A549 (cell line): ENCODE data around the gene PMFBP1. TPM values are rescaled to one million over a fixed set of nuclear protein-coding genes. Genes with fewer than 3 reads are reported as not detected.
A peak's percentile ranks its signal among the peaks of the same experiment; 100 is the strongest.

Experiments used
- ATAC-seq, 2 experiments: fragments of 200-7000 bp in 1 of 2; fragments of >200 bp in 1 of 2; cut with Nextera tagmentation in 1 of 2; cut with Tn5 transposase in 1 of 2; 3 replicates each; pipeline versions ENCODE4 v1.8.0 to v1.9.1; 2018 to 2020; ENCODE audit warnings: mild to moderate bottlenecking in 1 of 2, moderate library complexity in 1 of 2
- CTCF ChIA-PET: fragments of 300-600 bp; sonication (Branson Sonifier 250); formaldehyde crosslinking; extraction: SDS; loops from one replicate; lab custom pipeline; 2021; ENCODE audit warnings: antibody characterized with exemption, inconsistent platforms; lab: Yijun Ruan, JAX
- POLR2A ChIA-PET: fragments of 350-600 bp; formaldehyde crosslinking; extraction: SDS; loops from one replicate; lab custom pipeline; 2021; ENCODE audit warnings: antibody characterized with exemption, inconsistent platforms; lab: Yijun Ruan, JAX
- DNase-seq, 2 experiments: peaks; one replicate each; pipeline versions ENCODE4 v3.0.0 to v3.0.0-alpha.2; 2011 to 2016; ENCODE audit warnings: low read depth in 1 of 2, low spot score in 1 of 2
- FAIRE-seq: peaks from 2 replicates; lab custom pipeline; 2011; peaks lifted over from hg19 to GRCh38; lab: Jason Lieb, UNC
- H3K27ac ChIP-seq, 2 experiments: fragments of >200 bp; sonication (Bioruptor Twin); formaldehyde crosslinking; 3 replicates each; pipeline ENCODE4 v1.5.1; 2016 to 2017
- H3K4me1 ChIP-seq: fragments of >200 bp; sonication (Bioruptor Twin); formaldehyde crosslinking; 3 replicates; pipeline ENCODE4 v1.6.1; 2016
- H3K4me2 ChIP-seq: fragments of >200 bp; sonication (Bioruptor Twin); formaldehyde crosslinking; 3 replicates; pipeline ENCODE4 v1.6.1; 2016
- H3K4me3 ChIP-seq: fragments of >200 bp; sonication (Bioruptor Twin); formaldehyde crosslinking; 3 replicates; pipeline ENCODE4 v1.5.1; 2016
- H3K9me3 ChIP-seq: fragments of >200 bp; sonication (Bioruptor Twin); formaldehyde crosslinking; 3 replicates; pipeline ENCODE4 v1.6.1; 2016
- EHMT2 ChIP-seq: fragments of 200-600 bp; sonication (generic); IDR thresholded peaks from 2 replicates; pipeline ENCODE4 v1.6.1; 2016; ENCODE audit warnings: antibody characterized with exemption, low read depth, mild to moderate bottlenecking, moderate library complexity
- HOXB13 ChIP-seq: fragments of 250-450 bp; sonication (Bioruptor Pico); IDR thresholded peaks from 2 replicates; pipeline ENCODE4 v1.5.0; 2020; ENCODE audit warnings: low read depth, mild to moderate bottlenecking, moderate library complexity
- JUN ChIP-seq, 2 experiments: fragments of >200 bp; sonication (Bioruptor Twin); formaldehyde crosslinking; IDR thresholded peaks; 2 replicates in 1 of 2; 3 replicates in 1 of 2; pipeline ENCODE4 v1.6.1; 2016 to 2017
- KDM1A ChIP-seq: fragments of 200-600 bp; sonication (generic); IDR thresholded peaks from 2 replicates; pipeline ENCODE4 v1.6.1; 2016; ENCODE audit warnings: low read depth, mild to moderate bottlenecking
- MAX ChIP-seq: IDR thresholded peaks from 2 replicates; pipeline ENCODE4 v1.6.1; 2012
- NFE2L2 ChIP-seq: fragments of 150-350 bp; conservative IDR thresholded peaks from 2 replicates; pipeline ENCODE4 v1.6.1; 2014; ENCODE audit warnings: low read length
- NPAS2 ChIP-seq: fragments of 250-450 bp; sonication (Bioruptor Pico); IDR thresholded peaks from 2 replicates; pipeline ENCODE4 v1.8.0; 2022; ENCODE audit warnings: mild to moderate bottlenecking, moderate library complexity, borderline replicate concordance
- PHF8 ChIP-seq: fragments of 200-600 bp; sonication (generic); IDR thresholded peaks from 2 replicates; pipeline ENCODE4 v1.6.1; 2016; ENCODE audit warnings: low read depth, mild to moderate bottlenecking, antibody characterized with exemption, moderate library complexity, borderline replicate concordance
- POLR2A ChIP-seq: IDR thresholded peaks from 2 replicates; pipeline ENCODE4 v1.6.1; 2012; ENCODE audit warnings: mild to moderate bottlenecking, low read length
- USF2 ChIP-seq: fragments of 450-650 bp; IDR thresholded peaks from 2 replicates; pipeline ENCODE4 v1.6.1; 2014; ENCODE audit warnings: antibody characterized with exemption
- ZFP36 ChIP-seq: fragments of 450-650 bp; IDR thresholded peaks from 2 replicates; pipeline ENCODE4 v1.6.1; 2014; ENCODE audit warnings: borderline replicate concordance; ENCODE audit not compliant: partially characterized antibody
- WGBS: methylation state at CpG from one replicate; pipeline ENCODE4 v1.1.6; 2017; ENCODE audit errors: missing lambda C conversion rate; 5-methylcytosine and 5-hydroxymethylcytosine counted together
- polyA plus RNA-seq, 4 experiments: library from polyadenylated mRNA; depleted of rRNA in 3 of 4; stranded (reverse); fragments of >200 nt; fragmentation: RNase III in 1 of 4; extraction: RNeasy Plus Mini Kit Qiagen cat#74134 plus additional on column Dnase treatment in 1 of 4; gene quantifications; 2 replicates in 3 of 4; 3 replicates in 1 of 4; pipeline ENCODE4 v1.2.3, GENCODE V29; 2011 to 2017
- TF ChIP-seq, protein P1 (sequence below): fragments of >200 bp; sonication (Bioruptor Twin); formaldehyde crosslinking; IDR thresholded peaks from 3 replicates; pipeline ENCODE4 v1.6.1; 2016
- TF ChIP-seq, protein P2 (sequence below): fragments of 250-450 bp; sonication (Bioruptor Pico); IDR thresholded peaks from 2 replicates; pipeline ENCODE4 v1.5.0; 2021; ENCODE audit warnings: mild to moderate bottlenecking, moderate library complexity, borderline replicate concordance
- TF ChIP-seq, protein P3 (sequence below): fragments of 200-600 bp; sonication (generic); IDR thresholded peaks from 2 replicates; pipeline ENCODE4 v1.6.1; 2016; ENCODE audit warnings: antibody characterized with exemption, mild to moderate bottlenecking, moderate library complexity

The PMFBP1 gene
- polyA plus RNA-seq, 2 of the 4 experiments (the other 2 are of a cell fraction), result 0.05 to 0.22 TPM

GRCh38 chr16:72112906-72113615, 58.9 kb downstream of the PMFBP1 start:
- CTCF ChIA-PET, result interaction anchor here (0.8 to 1.7 kb wide), 2 partner anchors 12 to 46 kb away, joined by 4 to 5 read pairs; no protein-coding TSS in a partner anchor
- ATAC-seq, result peak; percentile 16 to 25; a peak in 2 of 6 replicates
- no peak overlapping the region for H3K4me3 ChIP-seq
- no peaks in the 10 kb centered on the region for H3K4me1 ChIP-seq
- POLR2A ChIA-PET, result no interaction called here
- DNase-seq, result no peak
- H3K27ac ChIP-seq, result no peak overlapping the region
- 87% methylated on average over 7 of the region's 7 CpGs for WGBS
- TF ChIP-seq HOXB13 (CRISPR knock-in tag), result no peak
- no peak for TF ChIP-seq ZFP36
- TF ChIP-seq, protein P1, sequence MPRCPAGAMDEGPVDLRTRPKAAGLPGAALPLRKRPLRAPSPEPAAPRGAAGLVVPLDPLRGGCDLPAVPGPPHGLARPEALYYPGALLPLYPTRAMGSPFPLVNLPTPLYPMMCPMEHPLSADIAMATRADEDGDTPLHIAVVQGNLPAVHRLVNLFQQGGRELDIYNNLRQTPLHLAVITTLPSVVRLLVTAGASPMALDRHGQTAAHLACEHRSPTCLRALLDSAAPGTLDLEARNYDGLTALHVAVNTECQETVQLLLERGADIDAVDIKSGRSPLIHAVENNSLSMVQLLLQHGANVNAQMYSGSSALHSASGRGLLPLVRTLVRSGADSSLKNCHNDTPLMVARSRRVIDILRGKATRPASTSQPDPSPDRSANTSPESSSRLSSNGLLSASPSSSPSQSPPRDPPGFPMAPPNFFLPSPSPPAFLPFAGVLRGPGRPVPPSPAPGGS, result no peak
- no peak overlapping the region for H3K4me2 ChIP-seq
- FAIRE-seq, result no peak
- H3K9me3 ChIP-seq, result no peaks in the 10 kb centered on the region

GRCh38 chr16:72112452-72112792, 59.5 kb downstream of the PMFBP1 start:
- no peak overlapping the region for H3K4me3 ChIP-seq
- 92% methylated on average over 8 of the region's 15 CpGs for WGBS

GRCh38 chr16:72111657-72112451, 60.1 kb downstream of the PMFBP1 start:
- POLR2A ChIA-PET, result interaction anchor here (0.8 kb wide), 1 partner anchor 18 kb away, joined by 3 read pairs; the partner anchor contains the start of genes DHX38 and TXNL4B
- DNase-seq (no peak), ATAC-seq (peak in 1 of 2 experiments; percentile 22; a peak in 1 of 6 replicates), FAIRE-seq (no peak)
- WGBS, result 87% methylated on average over 18 of the region's 19 CpGs
- CTCF ChIA-PET, result interaction anchor here (0.8 to 2.3 kb wide), 4 partner anchors 8 to 17 kb away, joined by 3 to 11 read pairs (median 3); no protein-coding TSS in a partner anchor
- TF ChIP-seq POLR2A, result no peak
- TF ChIP-seq, protein P2, sequence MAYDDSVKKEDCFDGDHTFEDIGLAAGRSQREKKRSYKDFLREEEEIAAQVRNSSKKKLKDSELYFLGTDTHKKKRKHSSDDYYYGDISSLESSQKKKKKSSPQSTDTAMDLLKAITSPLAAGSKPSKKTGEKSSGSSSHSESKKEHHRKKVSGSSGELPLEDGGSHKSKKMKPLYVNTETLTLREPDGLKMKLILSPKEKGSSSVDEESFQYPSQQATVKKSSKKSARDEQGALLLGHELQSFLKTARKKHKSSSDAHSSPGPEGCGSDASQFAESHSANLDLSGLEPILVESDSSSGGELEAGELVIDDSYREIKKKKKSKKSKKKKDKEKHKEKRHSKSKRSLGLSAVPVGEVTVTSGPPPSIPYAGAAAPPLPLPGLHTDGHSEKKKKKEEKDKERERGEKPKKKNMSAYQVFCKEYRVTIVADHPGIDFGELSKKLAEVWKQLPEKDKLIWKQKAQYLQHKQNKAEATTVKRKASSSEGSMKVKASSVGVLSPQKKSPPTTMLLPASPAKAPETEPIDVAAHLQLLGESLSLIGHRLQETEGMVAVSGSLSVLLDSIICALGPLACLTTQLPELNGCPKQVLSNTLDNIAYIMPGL (CRISPR knock-in tag), result no peak
- H3K27ac ChIP-seq, result no peak overlapping the region
- H3K9me3 ChIP-seq, result no peaks in the 10 kb centered on the region
- no peaks in the 10 kb centered on the region for H3K4me1 ChIP-seq
- H3K4me2 ChIP-seq, result no peak overlapping the region
- no peak overlapping the region for H3K4me3 ChIP-seq

More at GRCh38 chr16:72112452-72112792, 59.5 kb downstream of the PMFBP1 start:
- ChIA-PET POLR2A (interaction anchor here (0.8 kb wide), 1 partner anchor 19 kb away, joined by 3 read pairs; the partner anchor contains the start of genes DHX38 and TXNL4B), CTCF (interaction anchor here (1.0 to 2.3 kb wide), 2 partner anchors 9 to 12 kb away, joined by 3 to 11 read pairs; no protein-coding TSS in a partner anchor)
- Histone ChIP-seq H3K27ac (no peak overlapping the region), H3K4me2 (no peak overlapping the region), H3K4me1 (no peaks in the 10 kb centered on the region), H3K9me3 (no peaks in the 10 kb centered on the region)
- DNase-seq, result no peak
- no peak for FAIRE-seq
- peak; percentile 9 to 14; a peak in 1 of 6 replicates for ATAC-seq
- TF ChIP-seq PHF8 (no peak), MAX (no peak)
- TF ChIP-seq, all 56 proteins: peak for 0

DNA sequence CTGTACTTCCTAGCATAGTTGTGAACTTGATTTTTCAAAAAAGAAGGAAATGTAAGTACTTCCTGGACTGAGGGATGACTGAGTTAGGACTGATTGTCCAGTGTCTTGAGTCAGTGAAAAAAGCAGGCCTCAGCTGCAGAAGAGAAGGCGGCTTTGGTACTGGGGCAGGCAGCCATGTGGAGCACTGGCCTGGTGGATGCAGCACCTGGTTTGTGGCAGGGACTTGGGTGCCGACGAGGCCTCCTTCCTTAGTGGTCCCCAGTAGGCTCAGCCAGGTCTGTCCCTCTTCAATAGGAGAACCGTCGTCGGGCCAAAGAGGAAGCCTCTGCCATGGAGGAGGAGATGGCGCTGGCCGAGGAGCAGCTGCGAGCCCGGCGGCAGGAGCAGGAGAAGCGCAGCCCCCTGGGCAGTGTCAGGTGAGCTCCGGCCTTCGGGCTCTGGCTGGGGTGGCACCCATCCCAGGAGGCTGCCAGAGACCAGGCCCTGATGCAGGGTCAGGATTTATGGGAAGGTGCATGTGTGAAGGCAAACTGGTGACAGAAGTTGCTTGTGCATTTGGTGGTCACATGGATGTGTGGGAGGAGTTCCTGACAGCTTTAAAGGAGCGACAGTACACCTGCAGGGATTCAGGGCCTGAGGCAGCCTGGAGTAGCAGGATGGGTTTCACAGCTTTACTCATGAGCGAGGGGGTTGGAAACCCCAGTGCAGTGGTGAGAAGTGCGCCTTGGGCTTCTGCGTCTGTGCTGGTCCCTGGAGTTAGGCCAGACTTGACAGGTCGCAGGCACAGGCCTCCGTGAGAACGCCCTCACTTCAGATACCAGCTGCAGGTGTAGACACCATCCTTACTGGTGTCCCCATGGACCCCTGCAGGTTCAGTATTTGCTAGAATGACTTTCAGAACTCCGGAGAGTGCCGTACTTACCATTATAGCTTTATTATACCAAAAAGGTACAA, 61.0 kb downstream of the PMFBP1 start:
- Histone ChIP-seq H3K4me1 (no peaks in the 10 kb centered on the region), H3K9me3 (no peaks in the 10 kb centered on the region), H3K4me2 (no peak overlapping the region), H3K27ac (no peak overlapping the region), H3K4me3 (no peak overlapping the region)
- DNase-seq (no peak), FAIRE-seq (no peak), ATAC-seq (no peak)
- CTCF ChIA-PET, result interaction anchor here (0.8 to 2.3 kb wide), 4 partner anchors 11 to 18 kb away, joined by 3 to 11 read pairs (median 4); no protein-coding TSS in a partner anchor
- POLR2A ChIA-PET, result no interaction called here
- 94% methylated on average over 23 of the region's 23 CpGs for WGBS
- TF ChIP-seq NPAS2 (CRISPR knock-in tag), result no peak
- TF ChIP-seq, protein P3, sequence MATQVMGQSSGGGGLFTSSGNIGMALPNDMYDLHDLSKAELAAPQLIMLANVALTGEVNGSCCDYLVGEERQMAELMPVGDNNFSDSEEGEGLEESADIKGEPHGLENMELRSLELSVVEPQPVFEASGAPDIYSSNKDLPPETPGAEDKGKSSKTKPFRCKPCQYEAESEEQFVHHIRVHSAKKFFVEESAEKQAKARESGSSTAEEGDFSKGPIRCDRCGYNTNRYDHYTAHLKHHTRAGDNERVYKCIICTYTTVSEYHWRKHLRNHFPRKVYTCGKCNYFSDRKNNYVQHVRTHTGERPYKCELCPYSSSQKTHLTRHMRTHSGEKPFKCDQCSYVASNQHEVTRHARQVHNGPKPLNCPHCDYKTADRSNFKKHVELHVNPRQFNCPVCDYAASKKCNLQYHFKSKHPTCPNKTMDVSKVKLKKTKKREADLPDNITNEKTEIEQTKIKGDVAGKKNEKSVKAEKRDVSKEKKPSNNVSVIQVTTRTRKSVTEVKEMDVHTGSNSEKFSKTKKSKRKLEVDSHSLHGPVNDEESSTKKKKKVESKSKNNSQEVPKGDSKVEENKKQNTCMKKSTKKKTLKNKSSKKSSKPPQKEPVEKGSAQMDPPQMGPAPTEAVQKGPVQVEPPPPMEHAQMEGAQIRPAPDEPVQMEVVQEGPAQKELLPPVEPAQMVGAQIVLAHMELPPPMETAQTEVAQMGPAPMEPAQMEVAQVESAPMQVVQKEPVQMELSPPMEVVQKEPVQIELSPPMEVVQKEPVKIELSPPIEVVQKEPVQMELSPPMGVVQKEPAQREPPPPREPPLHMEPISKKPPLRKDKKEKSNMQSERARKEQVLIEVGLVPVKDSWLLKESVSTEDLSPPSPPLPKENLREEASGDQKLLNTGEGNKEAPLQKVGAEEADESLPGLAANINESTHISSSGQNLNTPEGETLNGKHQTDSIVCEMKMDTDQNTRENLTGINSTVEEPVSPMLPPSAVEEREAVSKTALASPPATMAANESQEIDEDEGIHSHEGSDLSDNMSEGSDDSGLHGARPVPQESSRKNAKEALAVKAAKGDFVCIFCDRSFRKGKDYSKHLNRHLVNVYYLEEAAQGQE, result no peak
- no peak for TF ChIP-seq HOXB13 (CRISPR knock-in tag)
- no peak for TF ChIP-seq KDM1A
- TF ChIP-seq NFE2L2, result no peak
- TF ChIP-seq PHF8, result no peak
- TF ChIP-seq JUN (IDR thresholded peaks at IDR 0.05), result no peak
- TF ChIP-seq EHMT2, result no peak
- no peak for TF ChIP-seq USF2
